Liver (tissue), 9 donors: Measurements from ENCODE around the gene KIAA0586. TPM values are rescaled to one million over a fixed set of nuclear protein-coding genes. Genes with fewer than 3 reads are reported as not detected.

Experiments used
- DNase-seq: peaks from one replicate; pipeline ENCODE4 v3.0.0-alpha.2; 2017; ENCODE audit warnings: low spot score
- H3K27ac ChIP-seq, 2 donors: one replicate each; pipeline ENCODE4 v1.7.0; 2013; ENCODE audit warnings: inconsistent platforms in 2 of 2, low read length in 2 of 2, control low read depth in 1 of 2, low read depth in 1 of 2, mild to moderate bottlenecking in 1 of 2
- H3K27me3 ChIP-seq, 4 donors: one replicate each; pipeline versions ENCODE4 v1.6.1 to v1.7.0; 2013; ENCODE audit warnings: low read length in 3 of 4, inconsistent platforms in 1 of 4, mild to moderate bottlenecking in 1 of 4, moderate library complexity in 1 of 4; ENCODE audit not compliant: control insufficient read depth in 4 of 4, insufficient read depth in 4 of 4
- H3K36me3 ChIP-seq, 4 donors: one replicate each; pipeline versions ENCODE4 v1.6.1 to v1.7.0; 2013; ENCODE audit warnings: low read length in 3 of 4, mild to moderate bottlenecking in 3 of 4, low read depth in 1 of 4, moderate library complexity in 1 of 4; ENCODE audit not compliant: control insufficient read depth in 4 of 4, insufficient read depth in 3 of 4
- H3K4me1 ChIP-seq, 4 donors: one replicate each; pipeline versions ENCODE4 v1.6.1 to v1.7.0; 2013; ENCODE audit warnings: low read length in 3 of 4, mild to moderate bottlenecking in 3 of 4, moderate library complexity in 1 of 4; ENCODE audit not compliant: control insufficient read depth in 4 of 4, insufficient read depth in 4 of 4
- H3K4me3 ChIP-seq, 3 donors: one replicate each; pipeline versions ENCODE4 v1.6.1 to v1.7.0; 2013; ENCODE audit warnings: low read length in 3 of 3, control low read depth in 1 of 3, low read depth in 1 of 3, mild to moderate bottlenecking in 1 of 3
- H3K9ac ChIP-seq, 2 donors: one replicate each; pipeline ENCODE4 v1.7.0; 2013; ENCODE audit warnings: low read length in 2 of 2, mild to moderate bottlenecking in 2 of 2, moderate library complexity in 2 of 2, control low read depth in 1 of 2, low read depth in 1 of 2
- H3K9me3 ChIP-seq, 4 donors: one replicate each; pipeline versions ENCODE4 v1.6.1 to v1.7.0; 2013; ENCODE audit warnings: low read length in 3 of 4; ENCODE audit not compliant: control insufficient read depth in 4 of 4
- ATF3 ChIP-seq: IDR thresholded peaks from 2 replicates; pipeline ENCODE4 v1.6.1; 2016; ENCODE audit warnings: antibody characterized with exemption
- CTCF ChIP-seq: fragments of 150-350 bp; IDR thresholded peaks from 2 replicates; pipeline ENCODE4 v1.5.1; 2017; ENCODE audit warnings: improper control_type of control experiment, low read depth, low read length; ENCODE audit not compliant: missing input control
- FOXA2 ChIP-seq: IDR thresholded peaks from 2 replicates; pipeline ENCODE4 v1.6.1; 2016; ENCODE audit warnings: antibody characterized with exemption
- GABPA ChIP-seq, 2 donors: IDR thresholded peaks in 1 of 2; conservative IDR thresholded peaks in 1 of 2; 2 replicates each; pipeline ENCODE4 v1.6.1; 2016; ENCODE audit warnings: antibody characterized with exemption in 2 of 2, mild to moderate bottlenecking in 1 of 2, moderate library complexity in 1 of 2
- HNF4A ChIP-seq, 2 donors: conservative IDR thresholded peaks; 2 replicates each; pipeline ENCODE4 v1.6.1; 2016; ENCODE audit warnings: antibody characterized with exemption in 2 of 2, mild to moderate bottlenecking in 2 of 2
- MAX ChIP-seq: IDR thresholded peaks from 2 replicates; pipeline ENCODE4 v1.6.1; 2016; ENCODE audit warnings: antibody characterized with exemption
- NR2F2 ChIP-seq: IDR thresholded peaks from 2 replicates; pipeline ENCODE4 v1.6.1; 2016; ENCODE audit warnings: antibody characterized with exemption
- RAD21 ChIP-seq, 2 donors: IDR thresholded peaks; 2 replicates each; pipeline ENCODE4 v1.6.1; 2016; ENCODE audit warnings: antibody characterized with exemption in 2 of 2, mild to moderate bottlenecking in 2 of 2
- RXRA ChIP-seq, 2 donors: IDR thresholded peaks; 2 replicates each; pipeline ENCODE4 v1.6.1; 2017 to 2018; ENCODE audit warnings: antibody characterized with exemption in 2 of 2, mild to moderate bottlenecking in 1 of 2
- SP1 ChIP-seq: IDR thresholded peaks from 2 replicates; pipeline ENCODE4 v1.6.1; 2018; ENCODE audit warnings: antibody characterized with exemption, mild to moderate bottlenecking
- TAF1 ChIP-seq: conservative IDR thresholded peaks from 2 replicates; pipeline ENCODE4 v1.6.1; 2016; ENCODE audit warnings: antibody characterized with exemption, mild to moderate bottlenecking
- ZBTB33 ChIP-seq: IDR thresholded peaks from 2 replicates; pipeline ENCODE4 v1.6.1; 2016; ENCODE audit warnings: antibody characterized with exemption
- WGBS: extraction: QIAGEN DNeasy Blood & Tissue Kit; methylation state at CpG from one replicate; pipeline ENCODE4 v1.1.7; 2013; 5-methylcytosine and 5-hydroxymethylcytosine counted together
- polyA plus RNA-seq, 2 donors: library from polyadenylated mRNA; stranded (reverse) in 1 of 2; unstranded in 1 of 2; fragments of 200-250 nt in 1 of 2; fragments of >200 nt in 1 of 2; fragmentation: Nextera tagmentation in 1 of 2; extraction: Ambion mirVana in 1 of 2; gene quantifications; one replicate each; pipeline versions ENCODE4 v1.2.1 to v1.2.3, GENCODE V29; 2013 to 2015
- total RNA-seq, 2 donors: library from RNA; depleted of rRNA; stranded (reverse); fragments of >200 nt; gene quantifications; one replicate each; pipeline ENCODE4 v1.2.3, GENCODE V29; 2014
- donor health status: healthy.
- donor health status: healthy.
- donor health status: healthy.
- donor health status: healthy.
- donor health status: healthy.

KIAA0586 gene
- total and polyA plus RNA-seq, 4 donors, result 3.6 to 18.2 (median 7.8) TPM

- TF ChIP-seq CTCF (no peak), SP1 (no peak), RAD21 (IDR thresholded peaks at IDR 0.05) (no peak), RXRA (IDR thresholded peaks at IDR 0.05) (no peak), MAX (no peak), TAF1 (no peak), NR2F2 (no peak), ATF3 (no peak), FOXA2 (no peak)
These were observed 113.5 kb downstream of the KIAA0586 start (continued) for GRCh38 chr14:58540749-58541632.

- WGBS, result 94% methylated on average over 2 of the region's 2 CpGs
- no peak for TF ChIP-seq MAX
- no peak for TF ChIP-seq HNF4A (conservative IDR thresholded peaks at IDR 0.05)
- no peak for TF ChIP-seq FOXA2
- TF ChIP-seq SP1, result no peak
These were observed 114.1 kb downstream of the KIAA0586 start for GRCh38 chr14:58541633-58542022.

GRCh38 chr14:58543253-58543652 is 115.7 kb downstream of the KIAA0586 start:
- TF ChIP-seq MAX (no peak), GABPA (IDR thresholded peaks at IDR 0.05 in 1 of 2, conservative IDR thresholded peaks at IDR 0.05 in 1 of 2) (no peak), ZBTB33 (no peak)
- Histone ChIP-seq H3K36me3 (no peaks in the 10 kb centered on the region), H3K27ac (no peak overlapping the region), H3K27me3 (no peaks in the 10 kb centered on the region), H3K4me1 (no peaks in the 10 kb centered on the region), H3K4me3 (no peak overlapping the region), H3K9ac (no peak overlapping the region), H3K9me3 (no peaks in the 10 kb centered on the region)
- 97% methylated on average over 1 of the region's 1 CpG for WGBS
- no peak for DNase-seq

More at GRCh38 chr14:58541633-58542022, 114.1 kb downstream of the KIAA0586 start:
- H3K4me1 ChIP-seq, result no peaks in the 10 kb centered on the region
- no peaks in the 10 kb centered on the region for H3K9me3 ChIP-seq
- no peak overlapping the region for H3K27ac ChIP-seq
- no peak overlapping the region for H3K4me3 ChIP-seq
- no peak overlapping the region for H3K9ac ChIP-seq
- H3K36me3 ChIP-seq, result no peaks in the 10 kb centered on the region
- no peak for DNase-seq
- no peaks in the 10 kb centered on the region for H3K27me3 ChIP-seq
